Mesendoderm (in vitro differentiated cells): ENCODE results near the gene MORF4L1.
"Not testable (repeated sequence)": the region's sequence is repeated elsewhere in the genome, so short reads cannot be mapped to it uniquely, and the experiment has no call there.

Experiments
- DNase-seq: peaks from one replicate; pipeline ENCODE4 v3.0.0; 2013
- H2AK5ac ChIP-seq: 2 replicates; pipeline ENCODE4 v1.6.1; 2013; ENCODE audit warnings: low read length, inconsistent platforms
- H2BK120ac ChIP-seq: 2 replicates; pipeline ENCODE4 v1.6.1; 2013; ENCODE audit warnings: low read depth, mild to moderate bottlenecking, low read length, moderate library complexity, mixed read lengths
- H2BK15ac ChIP-seq: replicated peaks from 2 replicates; pipeline ENCODE4 v1.6.1; 2013; ENCODE audit warnings: low read depth, mild to moderate bottlenecking, moderate library complexity
- H2BK5ac ChIP-seq: 2 replicates; pipeline ENCODE4 v1.6.1; 2013; ENCODE audit warnings: low read length, inconsistent platforms
- H3K18ac ChIP-seq: 2 replicates; pipeline ENCODE4 v1.6.1; 2013; ENCODE audit warnings: mild to moderate bottlenecking, low read length, mixed read lengths
- H3K23ac ChIP-seq: one replicate; pipeline ENCODE4 v1.6.1; 2013; ENCODE audit warnings: low read length
- H3K27ac ChIP-seq: 2 replicates; pipeline ENCODE4 v1.5.1; 2013; ENCODE audit warnings: low read depth, mild to moderate bottlenecking, inconsistent platforms, low read length, moderate library complexity
- H3K27me3 ChIP-seq: 2 replicates; pipeline ENCODE4 v1.6.1; 2013; ENCODE audit warnings: low read length, control low read depth, mild to moderate bottlenecking, inconsistent platforms; ENCODE audit not compliant: insufficient read depth, poor library complexity
- H3K36me3 ChIP-seq: 2 replicates; pipeline ENCODE4 v1.6.1; 2013; ENCODE audit warnings: low read length, inconsistent platforms; ENCODE audit not compliant: control insufficient read depth, insufficient read depth
- H3K4ac ChIP-seq: one replicate; pipeline ENCODE4 v1.6.1; 2013; ENCODE audit warnings: low read depth, mild to moderate bottlenecking, low read length, moderate library complexity
- H3K4me1 ChIP-seq: 2 replicates; pipeline ENCODE4 v1.6.1; 2013; ENCODE audit warnings: low read depth, low read length, inconsistent platforms; ENCODE audit not compliant: control insufficient read depth
- H3K4me2 ChIP-seq: 2 replicates; pipeline ENCODE4 v1.6.1; 2013; ENCODE audit warnings: low read length
- H3K4me3 ChIP-seq: 2 replicates; pipeline ENCODE4 v1.5.1; 2013; ENCODE audit warnings: mild to moderate bottlenecking, low read length
- H3K56ac ChIP-seq: one replicate; pipeline ENCODE4 v1.6.1; 2013; ENCODE audit warnings: low read length
- H3K79me1 ChIP-seq: 2 replicates; pipeline ENCODE4 v1.6.1; 2013; ENCODE audit warnings: low read length, inconsistent platforms
- H3K79me2 ChIP-seq: 2 replicates; pipeline ENCODE4 v1.6.1; 2013; ENCODE audit warnings: mild to moderate bottlenecking, low read length; ENCODE audit not compliant: control insufficient read depth, insufficient read depth
- H3K9ac ChIP-seq: 2 replicates; pipeline ENCODE4 v1.6.1; 2013; ENCODE audit warnings: low read length, inconsistent platforms
- H4K5ac ChIP-seq: one replicate; pipeline ENCODE4 v1.6.1; 2013; ENCODE audit warnings: low read length
- H4K8ac ChIP-seq: one replicate; pipeline ENCODE4 v1.6.1; 2013; ENCODE audit warnings: low read depth, mild to moderate bottlenecking, control low read depth, low read length, moderate library complexity
- WGBS: extraction: QIAGEN DNeasy Blood & Tissue Kit; methylation state at CpG from one replicate; pipeline ENCODE4 v1.1.7; 2013; ENCODE audit warnings: low lambda C conversion rate, missing lambda C conversion rate; ENCODE audit not compliant: insufficient coverage; ENCODE audit errors: extremely low coverage; 5-methylcytosine and 5-hydroxymethylcytosine counted together

Gene MORF4L1

GRCh38 chr15:78872972-78873792 is 492 bp downstream of the MORF4L1 start:
- H3K36me3 ChIP-seq, result no peaks in the 10 kb centered on the region
- H2AK5ac ChIP-seq, result peak overlapping the region; percentile 80
- peak overlapping the region; percentile 94 for H3K23ac ChIP-seq
- peak overlapping the region; percentile 95 for H3K9ac ChIP-seq
- H3K4me3 ChIP-seq, result peak overlapping the region; percentile 87
- peak overlapping the region; percentile 30 for H4K8ac ChIP-seq
- peak overlapping the region; percentile 10 for H4K5ac ChIP-seq
- no peaks in the 10 kb centered on the region for H3K79me1 ChIP-seq
- H2BK120ac ChIP-seq, result peak overlapping the region; percentile 89
- H3K56ac ChIP-seq, result peak overlapping the region; percentile 99
- peaks cover 50% of the 10 kb centered on the region for H3K79me2 ChIP-seq
- peak overlapping the region; percentile 98 for H3K4ac ChIP-seq
- no CpG with 5 or more reads among the region's 75 CpGs for WGBS
- no peak overlapping the region for H3K4me2 ChIP-seq
- H2BK5ac ChIP-seq, result peak overlapping the region; percentile 83
- no peaks in the 10 kb centered on the region for H3K27me3 ChIP-seq
- DNase-seq, result peak; percentile 98
- H2BK15ac ChIP-seq, result no peak overlapping the region
- peak overlapping the region; percentile 96 for H3K27ac ChIP-seq
- peak overlapping the region; percentile 99 for H3K18ac ChIP-seq
- H3K4me1 ChIP-seq, result peaks cover 3% of the 10 kb centered on the region

GRCh38 chr15:78873793-78874765 is 1.4 kb downstream of the MORF4L1 start:
- WGBS, result 100% methylated on average over 1 of the region's 38 CpGs
- Histone ChIP-seq H3K56ac (peak overlapping the region; percentile 99), H3K4me3 (peak overlapping the region; percentile 67), H3K18ac (no peak overlapping the region), H2BK15ac (no peak overlapping the region), H3K23ac (no peak overlapping the region), H3K79me2 (peaks cover 58% of the 10 kb centered on the region), H3K4me2 (peak overlapping the region; percentile 73), H2BK5ac (no peak overlapping the region), H3K27ac (peak overlapping the region; percentile 96), H2BK120ac (no peak overlapping the region), H4K8ac (no peak overlapping the region), H4K5ac (no peak overlapping the region), H3K79me1 (no peaks in the 10 kb centered on the region), H2AK5ac (no peak overlapping the region), H3K27me3 (no peaks in the 10 kb centered on the region), H3K36me3 (no peaks in the 10 kb centered on the region), H3K4ac (peak overlapping the region; percentile 62), H3K9ac (peak overlapping the region; percentile 85), H3K4me1 (peaks cover 3% of the 10 kb centered on the region)
- peak; percentile 40 for DNase-seq

- Histone ChIP-seq H2BK120ac (no peak overlapping the region), H3K27me3 (no peaks in the 10 kb centered on the region), H2AK5ac (no peak overlapping the region), H3K23ac (no peak overlapping the region), H3K79me1 (no peaks in the 10 kb centered on the region), H3K36me3 (no peaks in the 10 kb centered on the region), H3K4ac (no peak overlapping the region), H3K4me1 (peaks cover 3% of the 10 kb centered on the region), H3K79me2 (peaks cover 68% of the 10 kb centered on the region), H3K9ac (peak overlapping the region; percentile 85), H2BK5ac (no peak overlapping the region), H3K27ac (no peak overlapping the region), H2BK15ac (no peak overlapping the region), H3K4me2 (peak overlapping the region; percentile 17), H4K5ac (no peak overlapping the region), H3K18ac (no peak overlapping the region), H3K56ac (no peak overlapping the region), H3K4me3 (no peak overlapping the region), H4K8ac (no peak overlapping the region)
- DNase-seq, result peak; percentile 27
- WGBS, result 100% methylated on average over 2 of the region's 22 CpGs
These were observed 2.6 kb downstream of the MORF4L1 start for GRCh38 chr15:78875107-78875914.

GRCh38 chr15:78876954-78877353 is 4.3 kb downstream of the MORF4L1 start:
- not testable (repeated sequence) for H3K79me1 ChIP-seq, DNase-seq, H3K18ac ChIP-seq, H3K36me3 ChIP-seq, H3K56ac ChIP-seq, H2BK5ac ChIP-seq, H3K4me3 ChIP-seq, H3K27me3 ChIP-seq, H2AK5ac ChIP-seq, H2BK120ac ChIP-seq, H3K23ac ChIP-seq, H3K4ac ChIP-seq, H4K8ac ChIP-seq, H4K5ac ChIP-seq, H3K27ac ChIP-seq, H2BK15ac ChIP-seq, H3K4me2 ChIP-seq, H3K9ac ChIP-seq, H3K4me1 ChIP-seq
- WGBS, result no CpG with 5 or more reads among the region's 14 CpGs
- H3K79me2 ChIP-seq, result peaks cover 82% of the 10 kb centered on the region

- H3K4me1 ChIP-seq, result peaks cover 3% of the 10 kb centered on the region
- peaks cover 90% of the 10 kb centered on the region for H3K79me2 ChIP-seq
- H4K5ac ChIP-seq, result no peak overlapping the region
- no peak overlapping the region for H4K8ac ChIP-seq
- H2BK15ac ChIP-seq, result no peak overlapping the region
- H3K18ac ChIP-seq, result no peak overlapping the region
- no peak overlapping the region for H3K56ac ChIP-seq
- no peak overlapping the region for H2BK120ac ChIP-seq
- no peak overlapping the region for H3K4ac ChIP-seq
- H3K27ac ChIP-seq, result no peak overlapping the region
- H2BK5ac ChIP-seq, result no peak overlapping the region
- no peaks in the 10 kb centered on the region for H3K79me1 ChIP-seq
- H3K27me3 ChIP-seq, result no peaks in the 10 kb centered on the region
- no peak overlapping the region for H3K23ac ChIP-seq
- no peak overlapping the region for H3K4me2 ChIP-seq
- no peak for DNase-seq
- WGBS, result no CpG with 5 or more reads among the region's 1 CpG
- no peak overlapping the region for H2AK5ac ChIP-seq
- peaks cover 3% of the 10 kb centered on the region for H3K36me3 ChIP-seq
- H3K4me3 ChIP-seq, result no peak overlapping the region
- H3K9ac ChIP-seq, result no peak overlapping the region
These were observed 5.7 kb downstream of the MORF4L1 start for GRCh38 chr15:78878356-78878755.
